ENCODE measurements around the gene RAE1.

The RAE1 gene

DNA sequence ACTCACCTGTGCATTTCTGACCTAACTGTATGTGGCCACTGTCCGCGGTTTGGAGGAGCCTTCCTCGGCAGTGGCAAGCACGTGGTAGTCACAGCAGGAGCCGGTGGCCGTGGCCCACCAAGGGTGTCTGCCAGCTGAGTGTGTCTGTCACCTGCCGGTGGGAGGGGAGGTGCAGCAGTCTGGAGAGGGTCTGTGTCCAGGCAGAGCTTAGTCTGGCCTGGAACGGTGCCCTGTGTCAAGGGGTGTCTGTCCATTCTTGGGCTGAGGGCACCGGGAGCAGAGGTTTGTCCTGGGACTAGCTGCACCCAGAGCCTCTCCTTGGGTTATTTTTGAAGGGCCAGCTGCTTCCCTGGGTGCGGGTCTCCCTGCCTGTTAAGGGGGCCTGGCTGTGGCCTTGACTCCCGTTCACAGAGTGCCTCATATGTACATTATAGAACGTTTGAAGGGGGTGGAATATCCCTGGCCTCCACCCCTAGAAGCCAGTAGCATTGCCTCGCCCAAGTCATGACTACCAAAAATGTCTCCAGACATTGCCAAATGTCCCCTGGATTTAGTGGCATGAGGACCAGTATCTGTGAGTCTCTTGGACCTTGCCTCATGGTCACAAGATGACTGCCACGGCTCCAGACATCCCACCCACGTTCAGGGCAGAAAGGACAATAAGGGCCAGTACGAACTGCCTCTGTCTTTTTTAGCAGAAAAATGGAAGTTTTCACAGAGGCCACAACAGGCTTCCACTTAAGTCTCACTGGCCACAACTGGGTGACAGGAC is 45.3 kb downstream of the RAE1 start:
- TF ChIP-seq, protein P1, sequence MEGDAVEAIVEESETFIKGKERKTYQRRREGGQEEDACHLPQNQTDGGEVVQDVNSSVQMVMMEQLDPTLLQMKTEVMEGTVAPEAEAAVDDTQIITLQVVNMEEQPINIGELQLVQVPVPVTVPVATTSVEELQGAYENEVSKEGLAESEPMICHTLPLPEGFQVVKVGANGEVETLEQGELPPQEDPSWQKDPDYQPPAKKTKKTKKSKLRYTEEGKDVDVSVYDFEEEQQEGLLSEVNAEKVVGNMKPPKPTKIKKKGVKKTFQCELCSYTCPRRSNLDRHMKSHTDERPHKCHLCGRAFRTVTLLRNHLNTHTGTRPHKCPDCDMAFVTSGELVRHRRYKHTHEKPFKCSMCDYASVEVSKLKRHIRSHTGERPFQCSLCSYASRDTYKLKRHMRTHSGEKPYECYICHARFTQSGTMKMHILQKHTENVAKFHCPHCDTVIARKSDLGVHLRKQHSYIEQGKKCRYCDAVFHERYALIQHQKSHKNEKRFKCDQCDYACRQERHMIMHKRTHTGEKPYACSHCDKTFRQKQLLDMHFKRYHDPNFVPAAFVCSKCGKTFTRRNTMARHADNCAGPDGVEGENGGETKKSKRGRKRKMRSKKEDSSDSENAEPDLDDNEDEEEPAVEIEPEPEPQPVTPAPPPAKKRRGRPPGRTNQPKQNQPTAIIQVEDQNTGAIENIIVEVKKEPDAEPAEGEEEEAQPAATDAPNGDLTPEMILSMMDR (conservative IDR thresholded peaks at IDR 0.05; ENCODE audit: control insufficient read depth, insufficient read depth, low read depth, low read length), result no peak
- DNase-seq (ENCODE audit: low read depth), result no peak
- no peak overlapping the region for H3K4me3 ChIP-seq (ENCODE audit: control insufficient read depth, low read depth, low read length)

GRCh38 chr20:57396984-57397692 is 46.1 kb downstream of the RAE1 start:
- DNase-seq (ENCODE audit: low read depth), result no peak
- no peak overlapping the region for H3K4me3 ChIP-seq (ENCODE audit: control insufficient read depth, low read depth, low read length)
- TF ChIP-seq, protein P1 (conservative IDR thresholded peaks at IDR 0.05; ENCODE audit: control insufficient read depth, insufficient read depth, low read depth, low read length), result no peak

- TF ChIP-seq, protein P1 (conservative IDR thresholded peaks at IDR 0.05; ENCODE audit: control insufficient read depth, insufficient read depth, low read depth, low read length), result no peak
- no peak for DNase-seq (ENCODE audit: low read depth)
- H3K4me3 ChIP-seq (ENCODE audit: control insufficient read depth, low read depth, low read length), result no peak overlapping the region
Measured at GRCh38 chr20:57397693-57398108, 46.6 kb downstream of the RAE1 start.

DNA sequence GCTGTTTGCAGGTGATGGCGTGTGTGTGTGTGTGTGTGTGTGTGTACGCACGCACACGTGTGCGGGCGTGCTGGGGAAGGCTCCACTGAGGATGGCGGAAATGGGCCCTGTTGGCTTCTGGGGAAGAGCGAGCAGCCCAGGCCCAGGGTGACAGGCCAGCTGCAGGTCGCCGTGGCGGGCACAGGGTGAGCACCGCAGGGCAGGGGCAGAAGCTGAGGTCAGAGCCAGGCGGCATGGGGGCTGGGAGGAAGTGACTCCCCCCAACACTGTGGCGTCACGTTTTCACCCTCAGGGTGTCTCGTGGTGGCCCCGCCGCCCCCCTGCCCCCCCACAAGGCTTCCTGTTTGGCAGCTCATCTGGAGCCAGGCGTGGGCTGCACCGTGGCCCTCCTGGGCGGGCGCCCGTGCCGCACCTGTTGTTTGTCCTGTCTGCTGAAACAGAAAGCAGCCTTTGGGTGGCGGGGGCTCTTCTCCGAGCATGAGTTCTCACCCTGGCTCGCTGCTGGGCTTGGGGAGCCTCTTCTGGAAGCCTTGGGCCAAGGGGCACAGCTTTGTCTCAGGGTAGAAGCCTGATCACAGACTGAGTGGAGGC is 47.3 kb downstream of the RAE1 start:
- no peak overlapping the region for H3K4me3 ChIP-seq (ENCODE audit: control insufficient read depth, low read depth, low read length)
- TF ChIP-seq, protein P1 (conservative IDR thresholded peaks at IDR 0.05; ENCODE audit: control insufficient read depth, insufficient read depth, low read depth, low read length), result no peak
- DNase-seq (ENCODE audit: low read depth), result no peak

DNA sequence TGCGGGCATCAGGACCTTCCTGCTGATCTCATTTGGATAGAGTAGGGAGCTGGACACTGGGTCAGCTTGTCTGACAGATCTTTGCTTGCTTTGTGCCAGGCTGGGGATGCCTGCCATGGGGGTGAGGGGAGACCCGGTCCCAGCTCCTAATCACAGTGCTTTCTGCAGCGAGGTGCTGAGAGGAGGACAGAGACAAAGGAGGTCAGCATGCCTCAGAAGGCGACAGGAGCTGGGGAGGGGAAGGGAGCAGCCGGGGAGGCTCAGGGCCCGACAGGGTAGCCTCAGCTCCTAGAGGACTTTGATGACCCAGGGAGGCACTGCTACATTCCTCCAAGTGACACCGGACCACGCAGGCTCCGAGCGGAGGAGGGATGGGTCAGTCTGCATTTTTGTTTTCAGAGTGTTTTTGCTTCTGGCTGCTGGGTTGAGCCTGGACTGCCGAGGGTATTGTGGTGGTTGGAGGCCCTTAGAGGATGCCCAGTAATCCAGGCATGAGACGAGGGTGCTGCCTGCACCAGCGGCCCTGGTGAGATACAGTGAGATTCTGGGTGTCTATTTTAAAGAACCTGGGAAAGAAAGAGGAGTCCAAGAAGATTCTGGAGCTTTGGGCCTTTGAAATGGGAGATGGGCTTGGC is 48.0 kb downstream of the RAE1 start:
- H3K4me3 ChIP-seq (ENCODE audit: control insufficient read depth, low read depth, low read length), result no peak overlapping the region
- no peak for DNase-seq (ENCODE audit: low read depth)
- TF ChIP-seq, protein P1 (conservative IDR thresholded peaks at IDR 0.05; ENCODE audit: control insufficient read depth, insufficient read depth, low read depth, low read length), result no peak

DNA sequence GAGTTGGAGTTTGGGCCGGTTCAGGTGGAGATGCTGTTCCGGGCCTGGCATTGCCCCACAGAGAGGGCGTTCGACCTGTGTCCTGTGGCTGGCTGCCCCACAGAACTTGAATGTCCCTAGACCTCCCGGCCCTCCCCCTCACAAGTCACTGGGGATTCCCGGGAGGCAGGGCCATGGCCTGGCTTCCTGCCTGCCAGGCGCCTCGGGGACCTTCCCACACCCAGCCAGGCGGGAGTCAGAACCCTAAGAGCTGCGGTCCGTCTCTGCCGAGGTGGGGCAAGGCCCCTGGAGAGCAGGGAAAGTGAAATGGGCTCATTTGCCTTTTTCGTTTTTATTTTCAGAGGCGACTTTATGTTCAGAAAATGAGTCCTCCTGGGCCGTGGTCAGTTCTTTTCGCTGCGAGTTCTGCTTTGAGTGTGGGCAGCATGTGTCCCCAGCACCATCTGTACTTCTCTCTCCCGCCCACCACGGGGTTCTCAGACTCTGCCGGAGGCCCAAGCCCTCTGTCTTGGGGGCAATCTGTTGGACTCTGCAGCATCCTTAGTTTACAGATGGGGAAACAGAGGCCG is 48.6 kb downstream of the RAE1 start:
- no peak overlapping the region for H3K4me3 ChIP-seq (ENCODE audit: control insufficient read depth, low read depth, low read length)
- TF ChIP-seq, protein P1 (conservative IDR thresholded peaks at IDR 0.05; ENCODE audit: control insufficient read depth, insufficient read depth, low read depth, low read length), result no peak
- no peak for DNase-seq (ENCODE audit: low read depth)

All from fibroblast of mammary gland (primary cell).